Activated T-cell treated with anti-CD3 and anti-CD28 coated beads for 1 hour (primary cell): ENCODE measurements around the gene VWF.
"Not testable (repeated sequence)": the region's sequence is repeated elsewhere in the genome, so short reads cannot be mapped to it uniquely, and the experiment has no call there.

ENCODE experiments used
- DNase-seq: peaks from one replicate; pipeline ENCODE4 v3.0.0-alpha.2; 2020; ENCODE audit warnings: low read depth

The VWF gene

GRCh38 chr12:6145564-6145963, 21.1 kb upstream of the VWF start:
- no peak for DNase-seq

GRCh38 chr12:6143303-6143675, 18.8 kb upstream of the VWF start:
- no peak for DNase-seq

- DNase-seq: not testable (repeated sequence)
These were observed 18.2 kb upstream of the VWF start for GRCh38 chr12:6142368-6143302.

GRCh38 chr12:6141731-6142367, 17.4 kb upstream of the VWF start:
- not testable (repeated sequence) for DNase-seq

- no peak for DNase-seq
These were observed 16.4 kb upstream of the VWF start for GRCh38 chr12:6140651-6141447.

- DNase-seq: no peak
These were observed 10.6 kb upstream of the VWF start for GRCh38 chr12:6135071-6135470.

- DNase-seq: no peak
These were observed 9.2 kb upstream of the VWF start for GRCh38 chr12:6133642-6134041.

- DNase-seq: no peak
These were observed 8.0 kb upstream of the VWF start for GRCh38 chr12:6132496-6132895.

- no peak for DNase-seq
These were observed 789 bp upstream of the VWF start for GRCh38 chr12:6125310-6125608.

GRCh38 chr12:6123258-6123657, 1.2 kb downstream of the VWF start:
- no peak for DNase-seq

- DNase-seq: no peak
These were observed 2.3 kb downstream of the VWF start for GRCh38 chr12:6122201-6122600.

GRCh38 chr12:6120796-6121473, 3.5 kb downstream of the VWF start:
- no peak for DNase-seq

GRCh38 chr12:6118891-6119568, 5.4 kb downstream of the VWF start:
- DNase-seq: no peak

- no peak for DNase-seq
These were observed 7.9 kb downstream of the VWF start for GRCh38 chr12:6116471-6117021.

- DNase-seq: no peak
These were observed 9.1 kb downstream of the VWF start for GRCh38 chr12:6115389-6115788.

- DNase-seq: no peak
These were observed 10.0 kb downstream of the VWF start for GRCh38 chr12:6114476-6114870.

- DNase-seq: no peak
These were observed 10.6 kb downstream of the VWF start for GRCh38 chr12:6113691-6114475.

- no peak for DNase-seq
These were observed 12.5 kb downstream of the VWF start for GRCh38 chr12:6112004-6112403.

- DNase-seq: no peak
These were observed 14.5 kb downstream of the VWF start for GRCh38 chr12:6110006-6110405.

GRCh38 chr12:6106218-6106617, 18.3 kb downstream of the VWF start:
- DNase-seq: no peak

GRCh38 chr12:6104842-6105241, 19.6 kb downstream of the VWF start:
- no peak for DNase-seq
